ENCODE measurements around the gene MAP2K5. TPM values are rescaled to one million over a fixed set of nuclear protein-coding genes. Genes with fewer than 3 reads are reported as not detected.

MAP2K5 gene
- total and polyA plus RNA-seq, 9 of the 15 experiments (the other 6 are each of a cell fraction or from before 2014, with no cell fraction given) = 0.41 to 16.5 (median 7.5) TPM

- TF ChIP-seq ZBTB11 (CRISPR knock-in tag; IDR thresholded peaks at IDR 0.05) = no peak
- TF ChIP-seq ZBED1 (IDR thresholded peaks at IDR 0.05) = no peak
- TF ChIP-seq THAP12 (CRISPR knock-in tag; IDR thresholded peaks at IDR 0.05) = no peak
- no peak for TF ChIP-seq ZNF609 (CRISPR knock-in tag; IDR thresholded peaks at IDR 0.05; ENCODE audit: borderline replicate concordance)
These were observed 303.5 kb downstream of the MAP2K5 start (continued) for GRCh38 chr15:67845974-67846373.
